Lung microvascular endothelial cell (primary cell): ENCODE data around the gene CACNA1C. TPM values are rescaled to one million over a fixed set of nuclear protein-coding genes. Genes with fewer than 3 reads are reported as not detected.

ENCODE experiments used
- DNase-seq, 2 donors: peaks; one replicate each; pipeline versions ENCODE4 v3.0.0 to v3.0.0-alpha.2; 2010; ENCODE audit warnings: low read depth in 2 of 2
- total RNA-seq: library from RNA; depleted of rRNA; stranded (reverse); fragments of >200 nt; gene quantifications from 2 replicates; pipeline ENCODE4 v1.2.1, GENCODE V29; 2014

The CACNA1C gene
- total RNA-seq: under 0.01 and 0.44 TPM in 2 replicates

DNA sequence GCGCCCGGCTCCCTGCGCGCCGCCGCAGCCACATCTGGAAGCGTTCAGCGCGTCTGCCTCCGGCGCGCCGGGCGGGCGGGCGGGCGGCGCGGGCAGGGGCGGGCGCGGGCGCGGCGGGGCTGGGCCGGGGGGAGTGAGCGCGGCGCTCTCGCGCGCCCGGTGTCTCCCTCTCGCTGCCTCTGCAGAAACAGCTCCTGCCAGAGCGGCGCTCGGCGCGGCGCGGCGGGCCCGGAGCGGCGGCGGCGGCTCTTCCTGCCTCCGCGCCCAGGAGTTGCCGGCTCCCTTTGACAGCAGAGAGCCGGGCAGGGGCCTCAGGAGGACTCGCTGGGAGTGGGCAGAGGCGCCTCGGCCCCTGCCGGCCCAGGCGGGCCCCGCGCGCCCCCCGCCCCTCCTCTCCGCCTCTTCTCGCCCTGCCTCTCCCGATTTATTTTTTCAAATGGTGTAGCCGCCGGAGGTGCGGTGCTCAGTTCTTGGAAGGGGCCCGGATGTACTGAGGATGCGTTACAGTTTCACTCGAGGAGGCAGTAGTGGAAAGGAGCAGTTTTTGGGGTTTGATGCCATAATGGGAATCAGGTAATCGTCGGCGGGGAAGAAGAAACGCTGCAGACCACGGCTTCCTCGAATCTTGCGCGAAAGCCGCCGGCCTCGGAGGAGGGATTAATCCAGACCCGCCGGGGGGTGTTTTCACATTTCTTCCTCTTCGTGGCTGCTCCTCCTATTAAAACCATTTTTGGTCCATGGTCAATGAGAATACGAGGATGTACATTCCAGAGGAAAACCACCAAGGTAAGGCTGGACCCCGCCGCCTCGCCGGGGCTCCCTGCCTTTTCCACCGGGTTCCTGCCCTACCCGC, at the start of gene CACNA1C:
TSS of gene CACNA1C (plus strand) at position 162 of the 853 bp plus-strand sequence. CDS start at position 738, 576 bp downstream.
- peak; percentile 50 to 54 for DNase-seq

DNA sequence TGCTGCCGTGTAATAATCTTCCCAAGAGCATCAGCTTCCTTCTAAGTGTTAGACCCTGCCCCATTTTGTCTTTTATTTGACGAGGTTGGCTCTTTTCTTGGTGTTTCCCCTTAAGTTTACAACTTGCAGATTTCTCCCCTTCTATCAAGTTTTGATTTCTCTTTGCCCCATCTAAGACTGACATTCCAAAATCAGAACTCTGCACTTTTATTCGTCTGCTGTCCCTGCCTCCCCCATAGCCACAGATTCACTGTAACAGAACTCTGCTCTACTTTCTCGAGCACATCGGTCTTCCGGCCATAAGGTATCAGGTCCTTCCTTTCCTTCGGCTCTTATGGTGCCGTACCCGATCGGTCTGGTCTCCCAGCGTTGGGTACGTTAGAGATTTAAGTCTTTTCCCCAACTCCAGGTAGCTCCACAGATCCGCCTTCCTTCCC, 49.1 kb upstream of the CACNA1C start:
- no peak for DNase-seq

DNA sequence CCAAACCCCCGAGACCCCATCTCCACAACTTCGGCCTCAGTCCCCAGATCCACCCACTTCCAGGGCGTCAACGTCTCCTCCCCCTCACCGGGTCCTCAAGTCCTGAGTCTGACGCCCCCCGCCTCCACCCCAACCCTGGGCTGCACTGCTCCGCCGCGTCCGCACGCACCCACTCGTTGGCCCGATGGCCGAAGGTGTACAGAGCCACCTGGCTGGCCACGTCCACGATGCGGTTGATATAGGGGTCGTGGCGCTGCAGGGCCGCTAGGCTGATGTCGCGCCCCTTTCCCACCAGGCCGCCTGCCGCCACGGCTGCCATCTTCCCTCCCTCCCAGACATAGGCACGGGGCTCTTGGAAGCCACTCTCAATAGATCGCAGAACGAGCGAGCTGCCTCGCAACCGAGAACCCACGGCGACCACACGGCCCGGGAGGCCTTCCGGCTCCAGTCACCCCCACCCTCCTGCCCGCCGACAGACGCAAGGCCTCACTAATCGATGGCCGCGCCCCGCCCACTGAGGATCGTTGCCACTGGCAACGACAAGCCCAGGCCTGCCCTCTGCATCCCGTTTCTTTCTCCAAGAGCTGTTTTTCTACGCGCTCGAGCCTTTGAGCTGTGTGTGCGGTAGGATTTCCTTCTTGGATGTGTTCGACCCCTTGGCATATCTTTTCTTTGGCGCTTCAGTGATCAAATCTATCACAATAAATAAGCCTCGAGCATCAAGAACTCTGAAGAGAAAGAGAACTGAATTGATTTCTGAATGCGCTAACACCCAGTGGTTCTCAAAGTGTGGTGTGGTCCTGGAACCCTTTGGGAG, 48.5 kb upstream of the CACNA1C start, which contains the start of gene DCP1B:
TSS of gene DCP1B (minus strand) at position 345 of the 817 bp plus-strand sequence. CDS start at position 319, 26 bp downstream.
- peak; percentile 98 to 100 for DNase-seq

DNA sequence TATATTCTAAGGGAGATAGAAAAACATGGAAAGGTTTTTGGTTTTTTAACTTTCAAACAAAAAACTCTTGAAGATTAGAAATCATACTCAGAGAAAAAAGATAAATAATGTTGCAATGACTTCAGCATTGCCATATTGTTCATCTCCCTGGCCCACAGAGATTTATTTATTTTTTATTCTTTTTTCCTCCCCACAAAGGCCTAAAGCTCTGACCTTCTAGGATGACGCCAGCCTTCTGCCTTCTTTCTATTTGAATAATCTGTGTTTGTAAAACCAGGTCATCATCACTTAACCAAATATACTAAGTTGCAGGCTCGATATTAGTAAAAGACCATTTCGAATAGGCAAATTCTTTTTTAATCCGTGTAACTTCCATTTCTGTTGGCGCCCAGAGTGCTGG, 44.1 kb upstream of the CACNA1C start:
- DNase-seq: no peak

GRCh38 chr12:2009623-2010022, 43.2 kb upstream of the CACNA1C start:
- DNase-seq: no peak

DNA sequence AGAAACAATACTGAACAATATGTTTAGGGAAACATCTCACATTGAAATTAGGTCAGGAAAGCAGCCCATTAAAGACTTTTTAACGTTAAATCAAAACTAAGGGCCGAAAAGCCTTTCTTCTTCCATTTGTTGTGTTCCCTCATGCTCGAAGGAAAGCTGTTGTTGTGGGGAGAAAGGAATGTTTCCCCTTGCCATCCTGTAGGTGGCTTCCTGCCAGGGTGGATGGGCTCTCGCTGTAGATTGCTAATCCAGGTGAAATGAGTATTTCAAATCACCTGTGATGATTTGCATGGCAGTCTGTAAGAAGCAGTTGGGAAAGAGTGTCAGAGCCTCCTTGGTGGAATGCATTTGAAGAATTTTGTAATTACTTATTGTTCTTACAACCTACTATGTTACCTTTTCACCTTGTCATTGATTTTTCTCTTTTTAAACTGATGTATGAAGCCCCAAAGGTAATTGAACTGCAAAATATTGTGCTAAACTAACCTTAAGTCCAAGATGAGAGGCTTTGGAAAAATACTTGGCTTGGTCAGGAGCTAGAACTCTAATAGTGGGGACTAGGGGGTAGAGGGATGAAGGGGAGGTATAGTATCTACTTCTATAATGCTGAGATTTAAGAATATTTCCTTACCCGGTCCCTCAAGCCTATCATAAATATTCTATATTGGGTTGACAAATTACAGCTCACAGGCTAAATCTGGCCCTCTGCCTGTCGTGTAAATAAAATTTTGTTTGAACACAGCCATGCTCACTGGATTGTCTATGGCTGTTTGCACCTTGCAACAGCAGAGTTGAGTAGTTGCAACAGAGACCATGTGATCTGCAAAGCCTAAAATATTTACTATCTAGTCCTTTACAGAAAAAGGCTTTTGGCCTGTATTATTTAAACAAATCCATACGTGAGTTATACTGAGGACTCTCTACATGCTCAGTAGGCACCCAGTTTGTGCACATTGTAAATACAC, 40.9 kb upstream of the CACNA1C start:
- no peak for DNase-seq

DNA sequence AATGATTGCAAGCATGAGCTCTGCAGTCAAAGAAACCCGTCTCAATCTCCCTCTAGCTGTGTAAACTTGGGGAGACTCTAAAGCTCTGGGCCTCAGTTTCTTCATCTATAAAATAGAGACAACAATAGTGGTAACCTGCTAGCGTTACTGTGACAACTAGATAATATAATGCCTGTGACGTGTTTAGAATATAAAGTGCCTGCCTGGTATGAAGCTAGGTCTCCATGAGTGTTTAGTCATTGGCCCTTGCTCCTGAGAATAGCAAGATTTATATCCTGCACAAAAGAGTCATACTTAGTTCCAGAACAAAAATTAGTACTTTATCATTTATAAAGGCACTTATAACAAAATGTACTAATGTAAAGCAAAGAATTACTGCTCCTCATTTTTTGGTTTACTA, 39.7 kb upstream of the CACNA1C start:
- no peak for DNase-seq

- peak in 1 of 2 donors; percentile 24 for DNase-seq
Measured at GRCh38 chr12:2013527-2014223, 39.1 kb upstream of the CACNA1C start.

DNA sequence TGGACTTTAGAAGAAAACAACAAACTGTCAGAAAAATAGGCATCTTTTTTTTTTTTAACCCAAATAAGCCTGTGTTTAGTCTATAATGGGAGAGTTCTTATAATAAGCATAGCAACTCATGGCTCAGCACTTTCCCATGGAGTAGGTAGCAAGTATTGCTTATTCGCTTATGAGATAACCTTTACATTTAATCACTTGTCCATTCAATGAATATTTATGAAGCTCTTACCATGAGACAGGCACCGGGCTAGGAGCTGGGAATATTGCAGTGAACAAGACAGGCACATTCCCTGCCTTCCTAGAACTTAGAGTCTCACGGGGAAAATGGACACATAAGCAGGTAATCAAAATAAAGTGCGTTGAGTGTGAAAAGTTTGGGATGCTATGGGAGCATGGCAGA, 38.6 kb upstream of the CACNA1C start:
- no peak for DNase-seq

DNA sequence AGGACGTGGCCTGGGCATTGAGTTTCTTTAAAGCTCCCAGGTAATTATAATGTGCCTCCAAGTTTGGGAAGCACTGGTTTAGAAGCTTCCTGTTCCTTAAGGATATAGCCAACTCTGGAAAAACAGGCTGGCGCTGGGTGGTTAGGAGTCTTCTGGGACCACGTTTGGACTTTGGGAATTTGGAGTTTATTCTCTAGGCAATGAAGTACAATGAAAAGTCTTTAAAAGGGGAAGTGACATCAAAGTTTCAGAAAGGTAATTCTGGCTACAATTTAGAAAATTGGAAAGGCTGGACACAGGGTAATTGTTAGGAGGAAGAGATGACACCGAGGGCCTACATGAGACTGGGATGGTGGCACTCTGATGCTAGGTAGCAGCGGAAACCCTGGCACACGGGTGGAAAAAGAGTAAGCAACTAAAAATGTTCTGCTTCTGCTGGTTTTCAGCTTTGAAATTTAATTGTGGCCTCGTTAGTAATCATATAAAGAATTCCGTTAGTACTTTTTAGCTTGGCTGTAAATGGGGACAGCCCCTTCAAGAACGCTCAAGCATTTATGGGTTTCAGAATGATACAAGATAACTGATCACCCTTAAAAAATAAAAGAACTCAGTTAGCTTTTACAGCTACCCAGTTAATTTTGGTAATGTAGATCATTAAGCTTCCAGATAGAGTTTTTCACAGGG, 35.8 kb upstream of the CACNA1C start:
- DNase-seq: no peak

DNA sequence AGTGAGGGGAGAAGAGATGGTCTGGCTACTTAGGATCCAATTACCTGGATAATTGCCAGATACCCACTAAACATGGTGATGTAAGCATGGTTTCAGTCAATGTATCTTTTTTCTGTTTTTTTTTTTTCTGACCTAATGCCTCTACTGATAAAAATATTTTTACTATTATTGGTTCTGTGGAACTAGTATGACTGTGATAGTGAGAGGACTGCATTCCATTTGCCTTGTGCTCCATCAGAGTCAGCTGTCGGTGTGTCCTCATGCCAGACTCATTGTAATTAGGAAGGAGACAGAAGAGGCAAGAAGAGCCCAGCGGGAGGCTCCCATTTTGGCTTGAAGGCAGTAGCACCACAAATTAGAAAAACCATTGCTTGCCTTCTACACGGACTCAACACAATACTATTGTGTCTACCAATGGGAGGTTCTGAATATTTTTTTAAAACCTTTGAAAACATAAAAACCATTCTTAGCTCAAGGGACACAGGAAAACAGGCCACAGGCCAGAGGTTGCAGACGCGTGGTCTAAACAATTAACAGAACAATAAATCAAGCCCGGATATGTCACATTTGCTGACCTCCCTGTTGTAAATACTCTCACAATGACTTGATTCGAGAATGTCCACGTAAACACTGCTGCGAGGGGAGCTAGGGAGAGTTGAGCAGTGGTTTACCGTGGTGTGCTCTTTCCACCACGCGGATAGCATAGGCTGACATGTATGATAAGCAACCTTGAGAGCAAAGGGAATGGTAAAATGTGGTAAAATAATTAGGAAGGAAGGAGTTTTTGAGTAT, 35.0 kb upstream of the CACNA1C start:
- peak; percentile 26 to 65 for DNase-seq

- no peak for DNase-seq
Measured at GRCh38 chr12:2018391-2018790, 34.4 kb upstream of the CACNA1C start.

DNA sequence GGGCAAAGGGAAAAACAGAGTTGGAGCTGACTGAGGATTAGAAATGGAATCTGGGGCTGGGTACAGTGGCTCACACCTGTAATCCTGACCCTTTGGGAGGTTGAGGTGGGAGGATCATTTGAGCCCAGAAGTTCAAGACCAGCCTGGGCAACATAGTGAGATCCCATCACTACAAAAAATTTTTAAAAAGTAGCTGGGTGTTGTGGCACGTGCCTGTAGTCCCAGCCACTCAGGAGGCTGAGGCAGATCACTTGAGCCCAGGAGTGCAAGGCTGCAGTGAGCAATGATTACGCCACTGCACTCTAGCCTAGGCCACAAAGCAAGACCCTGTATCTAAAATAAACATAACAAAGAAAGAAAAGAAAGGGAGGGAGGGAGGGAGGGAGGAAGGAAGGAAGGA, 33.7 kb upstream of the CACNA1C start:
- DNase-seq: no peak

DNA sequence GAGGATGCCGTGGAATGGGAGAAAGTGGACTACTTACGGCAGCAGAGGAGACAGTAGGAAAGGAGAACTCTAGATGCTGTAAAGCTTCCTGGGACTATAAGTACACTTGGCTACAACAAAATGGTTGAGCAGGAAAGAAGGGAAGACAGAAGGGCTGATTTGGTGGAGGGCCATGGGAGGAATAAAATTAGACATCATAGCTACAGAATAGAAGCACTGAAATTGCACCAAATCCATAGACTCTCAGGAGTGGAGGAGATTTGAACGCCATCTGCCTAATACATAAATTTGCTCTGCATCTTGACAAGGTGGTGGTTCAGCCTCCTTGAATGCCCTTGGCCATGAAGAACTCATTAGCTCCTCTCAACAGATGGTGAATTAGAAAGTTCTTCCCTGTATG, 32.3 kb upstream of the CACNA1C start:
- no peak for DNase-seq

DNA sequence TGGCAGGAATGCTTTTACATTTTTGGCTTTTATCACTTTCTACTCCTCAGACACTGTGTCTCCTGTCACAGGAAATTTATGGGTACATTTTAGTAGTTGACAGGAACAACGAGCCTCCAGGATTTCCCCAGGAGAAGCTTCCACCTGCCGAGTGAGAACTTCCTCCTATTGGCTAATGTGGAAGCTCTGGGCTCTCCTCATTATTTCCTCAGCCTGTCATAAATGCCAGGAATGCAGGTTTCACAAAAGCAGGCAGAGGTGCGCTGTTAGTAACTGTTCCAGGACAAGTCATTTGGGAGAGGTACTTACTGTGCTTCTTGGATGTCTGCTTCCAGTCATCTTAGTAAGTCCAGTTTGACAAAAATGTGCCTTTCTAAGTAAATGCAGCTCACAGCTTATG, 29.4 kb upstream of the CACNA1C start:
- DNase-seq: no peak

GRCh38 chr12:2027351-2027750, 25.4 kb upstream of the CACNA1C start:
- no peak for DNase-seq

GRCh38 chr12:2029851-2030250, 22.9 kb upstream of the CACNA1C start:
- no peak for DNase-seq

- DNase-seq: no peak
Measured at GRCh38 chr12:2032506-2032905, 20.3 kb upstream of the CACNA1C start.
